ENCODE results near the gene PTPRK. TPM values are rescaled to one million over a fixed set of nuclear protein-coding genes. Genes with fewer than 3 reads are reported as not detected.

Gene PTPRK
- total and polyA plus RNA-seq, 4 donors: 8.2 to 224 (median 42.9) TPM

GRCh38 chr6:128370072-128370471 is 150.3 kb downstream of the PTPRK start:
- peaks cover 0 to 22% (median 4%) of the 10 kb centered on the region in 5 donors for H3K4me1 ChIP-seq (ENCODE audit: control insufficient read depth in 5 of 5, insufficient read depth in 5 of 5, low read length in 5 of 5)
- no peak overlapping the region for H3K9ac ChIP-seq (ENCODE audit: insufficient read depth in 1 of 2, low read length in 2 of 2)
- H3K36me3 ChIP-seq (ENCODE audit: control insufficient read depth in 4 of 4, insufficient read depth in 4 of 4, low read length in 4 of 4): no peaks in the 10 kb centered on the region
- TF ChIP-seq CTCF (IDR thresholded peaks at IDR 0.05; ENCODE audit: control extremely low read depth, extremely low read depth): no peak
- H3K27me3 ChIP-seq (ENCODE audit: control insufficient read depth in 3 of 3, insufficient read depth in 3 of 3, low read length in 2 of 3): no peaks in the 10 kb centered on the region
- H3K27ac ChIP-seq (ENCODE audit: low read depth in 1 of 2, low read length in 1 of 2): peak overlapping the region in 1 of 2 donors; percentile 21
- H3K9me3 ChIP-seq (ENCODE audit: control insufficient read depth in 4 of 4, insufficient read depth in 3 of 4, low read length in 3 of 4): no peaks in the 10 kb centered on the region
- ATAC-seq (ENCODE audit: insufficient read depth, low FRiP score) (no peak), DNase-seq (no peak)
- 47 to 67% methylated on average over 2 of the region's 2 CpGs for WGBS, 2 donors
- no peak overlapping the region for H3K4me3 ChIP-seq

- no peak for DNase-seq
- no peak for ATAC-seq (ENCODE audit: insufficient read depth, low FRiP score)
- H3K27me3 ChIP-seq (ENCODE audit: control insufficient read depth in 3 of 3, insufficient read depth in 3 of 3, low read length in 2 of 3): no peaks in the 10 kb centered on the region
- no peak overlapping the region for H3K9ac ChIP-seq (ENCODE audit: insufficient read depth in 1 of 2, low read length in 2 of 2)
- peaks cover 0 to 22% (median 4%) of the 10 kb centered on the region in 5 donors for H3K4me1 ChIP-seq (ENCODE audit: control insufficient read depth in 5 of 5, insufficient read depth in 5 of 5, low read length in 5 of 5)
- no peak for TF ChIP-seq CTCF (IDR thresholded peaks at IDR 0.05; ENCODE audit: control extremely low read depth, extremely low read depth)
- WGBS, 2 donors: 61 to 82% methylated on average over 3 of the region's 3 CpGs
- no peak overlapping the region for H3K4me3 ChIP-seq
- no peaks in the 10 kb centered on the region for H3K9me3 ChIP-seq (ENCODE audit: control insufficient read depth in 4 of 4, insufficient read depth in 3 of 4, low read length in 3 of 4)
- H3K36me3 ChIP-seq (ENCODE audit: control insufficient read depth in 4 of 4, insufficient read depth in 4 of 4, low read length in 4 of 4): no peaks in the 10 kb centered on the region
- H3K27ac ChIP-seq (ENCODE audit: low read depth in 1 of 2, low read length in 1 of 2): no peak overlapping the region
These were observed 152.0 kb downstream of the PTPRK start for GRCh38 chr6:128368213-128368944.

GRCh38 chr6:128367437-128367836 is 153.0 kb downstream of the PTPRK start:
- Histone ChIP-seq H3K9me3 (ENCODE audit: control insufficient read depth in 4 of 4, insufficient read depth in 3 of 4, low read length in 3 of 4) (no peaks in the 10 kb centered on the region), H3K27me3 (ENCODE audit: control insufficient read depth in 3 of 3, insufficient read depth in 3 of 3, low read length in 2 of 3) (no peaks in the 10 kb centered on the region), H3K9ac (ENCODE audit: insufficient read depth in 1 of 2, low read length in 2 of 2) (no peak overlapping the region), H3K4me1 (ENCODE audit: control insufficient read depth in 5 of 5, insufficient read depth in 5 of 5, low read length in 5 of 5) (peaks cover 0 to 20% (median 4%) of the 10 kb centered on the region in 5 donors), H3K27ac (ENCODE audit: low read depth in 1 of 2, low read length in 1 of 2) (no peak overlapping the region), H3K4me3 (no peak overlapping the region), H3K36me3 (ENCODE audit: control insufficient read depth in 4 of 4, insufficient read depth in 4 of 4, low read length in 4 of 4) (no peaks in the 10 kb centered on the region)
- no peak for ATAC-seq (ENCODE audit: insufficient read depth, low FRiP score)
- no peak for TF ChIP-seq CTCF (IDR thresholded peaks at IDR 0.05; ENCODE audit: control extremely low read depth, extremely low read depth)
- WGBS, 2 donors: 62 to 71% methylated on average over 4 of the region's 4 CpGs
- DNase-seq: no peak

All from lung (tissue), 12 donors.